ENCODE results near the gene ATP6V0B.

Gene ATP6V0B

DNA sequence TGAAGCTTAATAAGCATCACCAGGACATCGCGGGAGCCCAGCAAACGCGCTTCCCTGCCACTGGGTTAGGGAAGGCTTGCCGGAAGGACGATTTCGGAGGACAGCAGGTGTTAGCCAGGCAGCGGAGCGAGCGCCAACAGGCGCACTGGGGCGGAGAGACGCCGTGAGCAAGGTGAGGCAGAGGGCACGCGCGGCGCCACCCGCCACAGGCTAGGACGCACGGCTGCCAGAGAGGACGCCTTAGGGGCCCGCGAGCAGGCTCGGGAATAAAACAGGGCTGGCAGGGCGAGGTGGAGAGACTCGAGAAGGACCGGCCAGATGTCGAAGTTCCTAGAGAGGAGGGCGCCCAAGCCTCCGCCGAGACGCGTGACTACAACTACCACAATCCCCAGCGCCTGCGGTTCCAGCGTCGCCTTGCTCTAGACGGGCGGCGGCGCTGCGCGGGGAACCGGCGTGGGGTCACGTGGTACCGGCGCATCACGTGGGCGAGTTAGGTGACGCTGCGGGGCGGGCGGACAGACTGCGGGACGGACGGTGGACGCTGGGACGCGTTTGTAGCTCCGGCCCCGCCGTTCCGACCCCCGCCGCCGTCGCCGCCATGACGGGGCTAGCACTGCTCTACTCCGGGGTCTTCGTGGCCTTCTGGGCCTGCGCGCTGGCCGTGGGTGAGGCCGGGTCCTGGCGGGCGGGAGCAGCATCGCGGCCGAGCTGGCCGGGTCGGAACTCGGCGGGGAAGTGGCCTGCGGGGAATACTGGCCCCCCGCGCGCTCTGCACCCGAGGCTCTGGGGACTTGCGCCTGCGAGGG is at the start of gene ATP6V0B:
Gene ATP6V0B, plus strand, starts transcription at position 518 of the 806 bp plus-strand sequence. Its CDS starts 81 bp downstream, at position 599.
- DNase-seq, result peak; percentile 56

DNA sequence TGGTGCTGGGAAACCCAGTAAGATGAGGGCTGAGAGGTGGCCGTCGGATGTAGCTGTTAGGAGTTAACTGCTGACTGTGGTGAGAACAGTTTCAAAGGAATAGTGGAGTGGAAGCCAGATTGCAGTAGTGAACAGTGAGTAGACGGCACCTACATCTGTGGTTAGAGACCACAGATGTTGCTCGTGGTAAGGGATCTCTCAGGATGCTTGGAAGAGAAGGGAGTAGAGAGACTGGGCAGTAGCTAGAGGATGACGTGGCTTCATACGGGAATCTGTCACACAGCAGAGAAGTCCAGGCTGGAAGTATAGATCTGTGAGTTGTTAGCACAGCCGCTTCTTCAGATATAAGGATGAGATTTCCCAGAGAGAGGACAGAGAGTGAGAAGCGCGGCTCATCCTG is 48.9 kb upstream of the ATP6V0B start:
- DNase-seq, result no peak

DNA sequence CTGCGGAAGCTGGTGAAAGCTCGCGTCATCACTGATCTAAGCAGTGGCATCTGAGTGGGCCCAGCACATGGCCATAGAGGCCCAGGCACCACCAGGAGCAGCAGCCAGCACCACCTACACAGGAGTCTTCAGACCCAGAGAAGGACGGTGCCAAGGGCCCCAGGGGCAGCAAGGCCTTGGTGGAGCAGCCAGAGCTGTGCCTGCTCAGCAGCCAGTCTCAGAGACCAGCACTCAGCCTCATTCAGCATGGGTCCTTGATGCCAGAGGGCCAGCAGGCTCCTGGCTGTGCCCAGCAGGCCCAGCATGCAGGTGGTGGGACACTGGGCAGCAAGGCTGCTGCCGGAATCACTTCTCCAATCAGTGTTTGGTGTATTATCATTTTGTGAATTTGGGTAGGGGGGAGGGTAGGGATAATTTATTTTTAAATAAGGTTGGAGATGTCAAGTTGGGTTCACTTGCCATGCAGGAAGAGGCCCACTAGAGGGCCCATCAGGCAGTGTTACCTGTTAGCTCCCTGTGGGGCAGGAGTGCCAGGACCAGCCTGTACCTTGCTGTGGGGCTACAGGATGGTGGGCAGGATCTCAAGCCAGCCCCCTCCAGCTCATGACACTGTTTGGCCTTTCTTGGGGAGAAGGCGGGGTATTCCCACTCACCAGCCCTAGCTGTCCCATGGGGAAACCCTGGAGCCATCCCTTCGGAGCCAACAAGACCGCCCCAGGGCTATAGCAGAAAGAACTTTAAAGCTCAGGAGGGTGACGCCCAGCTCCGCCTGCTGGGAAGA is 44.4 kb upstream of the ATP6V0B start:
- no peak for DNase-seq

DNA sequence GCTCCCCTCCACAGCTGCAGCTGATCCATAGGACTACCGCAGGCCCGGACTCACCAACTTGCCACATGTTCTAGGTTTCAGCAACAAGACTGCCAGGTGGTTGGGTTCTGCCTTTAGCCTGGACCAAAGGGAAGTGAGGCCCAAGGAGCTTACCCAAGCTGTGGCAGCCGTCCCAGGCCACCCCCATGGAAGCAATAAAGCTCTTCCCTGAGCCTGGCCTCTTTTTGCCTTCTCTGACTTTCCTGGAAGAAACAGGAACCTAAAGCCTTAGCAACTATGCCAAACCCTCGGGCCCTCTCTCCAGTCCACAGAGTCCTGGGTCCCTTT is 43.8 kb upstream of the ATP6V0B start:
- DNase-seq, result no peak

DNA sequence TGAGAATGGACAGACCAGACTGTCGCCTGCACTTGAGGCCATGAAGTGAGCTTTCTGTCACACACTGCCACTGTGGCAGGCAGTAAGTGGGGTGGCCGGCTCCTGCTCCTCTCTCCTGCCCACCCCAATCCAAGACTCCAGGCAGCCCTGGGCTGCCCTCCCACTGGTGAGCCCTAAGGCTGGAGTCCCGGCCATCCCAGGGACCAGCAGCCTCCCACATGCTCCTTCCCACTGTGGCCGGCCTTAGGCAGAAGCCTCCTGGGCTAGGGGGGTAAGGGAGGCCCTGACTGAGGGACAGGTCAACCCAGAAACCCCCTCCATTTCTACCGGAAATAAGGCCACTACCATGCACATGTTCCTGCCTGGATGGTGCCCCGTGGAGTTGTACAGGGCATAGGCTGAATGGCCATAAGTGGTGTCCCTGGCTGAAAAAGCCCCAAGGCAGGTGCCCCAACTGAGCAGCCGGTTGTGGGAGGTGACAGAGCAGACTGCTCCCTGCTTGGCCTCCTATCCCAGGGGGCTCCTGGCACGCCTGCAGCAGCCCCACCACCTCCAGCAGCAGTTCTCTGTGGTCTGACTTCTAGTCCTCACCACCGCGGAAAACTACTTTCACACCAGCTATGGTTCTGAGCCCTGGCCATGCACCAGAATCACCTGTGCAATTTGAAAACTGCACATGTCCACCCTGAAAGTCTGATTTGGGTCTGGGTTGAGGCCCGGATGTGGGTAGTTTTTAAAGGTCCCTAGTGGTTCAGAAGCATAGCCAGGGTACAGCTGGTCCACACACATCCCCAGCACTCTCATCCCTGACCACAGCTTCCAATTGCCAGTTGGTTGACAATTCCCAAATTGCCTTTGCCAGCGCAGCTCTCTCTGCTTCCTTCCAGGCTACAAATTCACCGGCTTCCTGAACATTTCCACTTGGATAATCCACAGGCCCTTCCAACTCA is 42.8 kb upstream of the ATP6V0B start:
- DNase-seq, result no peak

DNA sequence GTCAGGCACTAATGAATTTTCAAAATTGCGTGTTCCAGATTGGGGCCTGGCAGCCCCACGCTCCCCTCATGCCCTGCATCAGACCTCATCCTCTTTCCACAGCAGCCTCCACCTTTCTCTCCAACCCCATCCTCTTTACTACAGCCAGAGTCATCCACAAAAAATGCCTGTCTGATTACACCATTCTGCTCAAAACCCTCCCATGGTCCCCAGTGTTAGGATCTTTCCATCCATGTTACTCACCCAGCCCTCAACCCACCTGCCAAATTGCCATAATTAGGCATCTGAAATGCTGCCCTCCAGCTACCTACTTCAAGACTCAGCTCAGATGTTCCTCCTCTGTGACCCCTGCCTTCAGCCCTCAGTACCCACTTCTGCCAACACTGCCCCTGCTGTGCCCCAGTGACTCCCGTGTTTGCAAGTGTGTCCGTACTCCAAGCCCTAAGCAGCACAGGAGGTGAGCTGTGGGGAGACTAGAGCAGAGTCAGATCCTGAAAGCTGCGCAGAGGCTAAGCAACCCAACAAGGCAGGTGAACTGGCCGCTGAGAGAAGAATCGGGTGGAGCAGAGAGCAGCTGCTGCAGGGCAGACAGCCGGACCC is 41.9 kb upstream of the ATP6V0B start:
- no peak for DNase-seq

DNA sequence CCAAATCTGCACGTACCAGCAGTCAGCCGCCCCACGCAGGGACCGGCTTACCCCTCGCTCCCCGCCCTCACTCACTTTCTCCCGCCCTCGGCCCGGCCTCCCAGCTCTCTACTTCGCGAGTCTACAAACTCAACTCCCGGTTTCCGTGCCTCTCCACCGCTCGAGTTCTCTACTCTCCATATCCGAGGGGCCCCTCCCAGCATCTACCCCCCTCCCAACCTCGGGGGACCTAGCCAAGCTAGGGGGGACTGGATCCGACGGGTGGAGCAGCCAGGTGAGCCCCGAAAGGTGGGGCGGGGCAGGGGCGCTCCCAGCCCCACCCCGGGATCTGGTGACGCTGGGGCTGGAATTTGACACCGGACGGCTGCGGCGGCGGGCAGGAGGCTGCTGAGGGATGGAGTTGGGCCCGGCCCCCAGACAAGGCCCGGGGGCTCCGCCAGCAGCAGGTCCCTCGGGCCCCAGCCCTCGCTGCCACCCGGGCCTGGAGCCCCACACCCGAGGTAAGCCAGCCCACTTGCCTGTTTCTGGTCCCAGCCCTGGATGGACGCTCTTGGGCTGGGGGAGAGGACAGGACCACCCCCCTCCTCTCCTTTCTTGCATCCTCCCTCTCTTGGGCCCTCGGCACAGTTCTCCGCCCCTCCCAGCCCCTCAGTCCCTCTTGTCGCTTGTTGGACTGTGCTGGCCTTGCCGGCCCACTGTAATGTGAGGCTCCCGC is 41.2 kb upstream of the ATP6V0B start, which contains the start of gene ARTN:
Gene ARTN, plus strand, starts transcription at position 416 of the 715 bp plus-strand sequence. CDS start 1,856 bp downstream, outside the sequence.
- no peak for DNase-seq

DNA sequence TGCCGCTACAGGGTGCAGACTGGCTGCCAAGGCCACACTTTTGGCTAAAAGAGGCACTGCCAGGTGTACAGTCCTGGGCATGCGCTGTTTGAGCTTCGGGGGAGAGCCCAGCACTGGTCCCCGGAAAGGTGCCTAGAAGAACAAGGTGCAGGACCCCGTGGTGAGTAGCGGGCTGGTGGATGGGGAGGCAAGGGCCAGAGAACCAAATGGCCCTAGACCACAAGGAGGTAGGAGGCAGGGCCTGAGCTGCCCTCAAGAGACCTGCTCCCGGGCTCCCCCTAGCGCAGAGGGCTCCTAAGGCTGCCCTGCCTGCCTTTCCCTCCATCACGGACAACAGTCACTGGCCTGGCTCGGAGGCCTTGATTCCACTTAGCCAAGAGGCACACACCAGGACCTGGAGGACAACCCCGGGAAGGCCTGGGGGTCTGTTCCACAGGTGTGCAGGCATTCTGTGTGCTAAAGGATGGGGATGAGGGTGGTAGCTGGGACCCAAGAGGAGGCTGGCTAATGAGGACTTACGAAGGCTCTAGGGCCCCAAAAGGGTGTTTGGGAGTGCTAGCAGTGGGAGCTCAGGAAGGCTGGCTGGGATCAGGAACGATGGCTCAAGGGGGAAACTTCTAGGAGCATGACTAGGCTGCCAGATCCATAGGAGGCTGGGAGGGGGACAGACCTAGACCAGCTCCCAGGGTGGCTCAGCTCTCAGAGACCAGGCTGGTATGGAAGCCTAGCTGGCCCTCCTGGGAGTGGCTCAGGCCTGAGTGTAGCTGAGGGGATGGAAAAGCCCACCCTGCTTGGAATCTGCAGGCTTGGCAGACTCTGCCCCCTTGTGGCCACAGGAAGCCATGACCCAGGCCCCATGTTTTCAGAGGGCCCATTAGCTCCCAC is 40.4 kb upstream of the ATP6V0B start:
- DNase-seq, result no peak

DNA sequence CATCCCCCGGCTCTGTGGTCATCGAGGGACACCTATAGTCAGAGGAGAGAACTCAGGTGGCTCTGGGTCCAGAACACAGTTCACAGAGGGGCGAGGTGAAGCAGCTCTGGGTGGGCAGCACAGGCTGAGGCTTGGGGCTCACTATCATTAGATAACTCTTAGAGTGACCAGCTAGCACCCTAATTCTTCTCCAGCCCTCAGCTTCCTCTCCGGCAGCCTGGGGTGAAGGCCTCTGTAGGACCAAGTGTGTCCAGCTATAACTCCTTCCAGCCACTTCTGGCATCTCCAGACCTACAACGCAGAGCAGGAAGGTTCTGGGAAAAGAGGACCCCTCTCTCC is 39.8 kb upstream of the ATP6V0B start:
- DNase-seq, result no peak

DNA sequence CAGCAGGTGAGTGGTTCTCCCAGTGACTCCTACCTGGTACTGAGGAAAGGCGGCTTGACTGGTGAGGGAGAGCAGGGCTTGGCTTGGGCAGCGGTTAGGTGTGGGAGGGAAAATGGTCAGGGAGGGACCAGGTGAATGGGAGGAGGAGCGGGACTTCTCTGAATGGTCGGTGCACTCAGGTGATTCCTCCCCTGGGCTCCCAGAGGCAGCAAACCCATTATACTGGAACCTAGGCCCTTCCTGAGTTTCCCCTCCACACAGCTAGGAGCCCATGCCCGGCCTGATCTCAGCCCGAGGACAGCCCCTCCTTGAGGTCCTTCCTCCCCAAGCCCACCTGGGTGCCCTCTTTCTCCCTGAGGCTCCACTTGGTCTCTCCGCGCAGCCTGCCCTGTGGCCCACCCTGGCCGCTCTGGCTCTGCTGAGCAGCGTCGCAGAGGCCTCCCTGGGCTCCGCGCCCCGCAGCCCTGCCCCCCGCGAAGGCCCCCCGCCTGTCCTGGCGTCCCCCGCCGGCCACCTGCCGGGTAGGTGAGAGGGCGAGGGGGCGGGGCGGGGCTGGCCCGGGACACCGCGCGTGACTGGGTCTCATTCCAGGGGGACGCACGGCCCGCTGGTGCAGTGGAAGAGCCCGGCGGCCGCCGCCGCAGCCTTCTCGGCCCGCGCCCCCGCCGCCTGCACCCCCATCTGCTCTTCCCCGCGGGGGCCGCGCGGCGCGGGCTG is 38.9 kb upstream of the ATP6V0B start:
- DNase-seq, result no peak

DNA sequence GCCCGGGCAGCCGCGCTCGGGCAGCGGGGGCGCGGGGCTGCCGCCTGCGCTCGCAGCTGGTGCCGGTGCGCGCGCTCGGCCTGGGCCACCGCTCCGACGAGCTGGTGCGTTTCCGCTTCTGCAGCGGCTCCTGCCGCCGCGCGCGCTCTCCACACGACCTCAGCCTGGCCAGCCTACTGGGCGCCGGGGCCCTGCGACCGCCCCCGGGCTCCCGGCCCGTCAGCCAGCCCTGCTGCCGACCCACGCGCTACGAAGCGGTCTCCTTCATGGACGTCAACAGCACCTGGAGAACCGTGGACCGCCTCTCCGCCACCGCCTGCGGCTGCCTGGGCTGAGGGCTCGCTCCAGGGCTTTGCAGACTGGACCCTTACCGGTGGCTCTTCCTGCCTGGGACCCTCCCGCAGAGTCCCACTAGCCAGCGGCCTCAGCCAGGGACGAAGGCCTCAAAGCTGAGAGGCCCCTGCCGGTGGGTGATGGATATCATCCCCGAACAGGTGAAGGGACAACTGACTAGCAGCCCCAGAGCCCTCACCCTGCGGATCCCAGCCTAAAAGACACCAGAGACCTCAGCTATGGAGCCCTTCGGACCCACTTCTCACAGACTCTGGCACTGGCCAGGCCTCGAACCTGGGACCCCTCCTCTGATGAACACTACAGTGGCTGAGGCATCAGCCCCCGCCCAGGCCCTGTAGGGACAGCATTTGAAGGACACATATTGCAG is 38.2 kb upstream of the ATP6V0B start:
- DNase-seq, result no peak

DNA sequence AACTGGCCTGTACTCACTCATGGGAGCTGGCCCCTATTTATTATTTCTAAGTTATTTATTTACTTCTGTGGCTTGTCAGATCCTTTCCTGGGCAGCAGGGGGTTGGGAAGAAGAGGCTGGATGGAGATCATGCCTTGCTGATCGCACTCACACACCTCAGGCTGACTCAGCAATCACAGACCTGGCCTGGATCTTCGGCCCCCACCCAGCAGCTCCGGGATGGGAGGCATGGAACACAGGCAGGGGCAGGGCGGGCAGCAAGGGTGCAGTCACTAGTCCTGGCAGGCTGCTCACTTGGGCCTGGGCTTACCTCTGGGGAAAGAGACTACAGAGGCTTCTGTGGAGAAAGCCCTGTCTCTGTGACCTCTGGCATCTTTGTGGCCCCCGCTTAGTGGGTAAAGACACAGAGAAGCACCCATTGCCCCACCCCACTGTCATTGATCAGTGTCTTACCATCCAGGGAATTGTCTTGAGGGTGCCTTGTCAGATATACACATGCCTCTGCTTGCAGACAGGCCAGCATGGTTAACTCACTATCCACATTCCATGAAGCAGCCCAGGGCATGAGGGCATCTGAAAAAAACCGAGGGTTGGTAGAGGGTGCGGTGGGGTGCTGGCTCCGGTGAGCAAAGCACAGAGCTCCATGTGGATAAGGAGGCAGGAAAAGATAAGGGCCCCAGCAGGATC is 37.4 kb upstream of the ATP6V0B start:
- no peak for DNase-seq

DNA sequence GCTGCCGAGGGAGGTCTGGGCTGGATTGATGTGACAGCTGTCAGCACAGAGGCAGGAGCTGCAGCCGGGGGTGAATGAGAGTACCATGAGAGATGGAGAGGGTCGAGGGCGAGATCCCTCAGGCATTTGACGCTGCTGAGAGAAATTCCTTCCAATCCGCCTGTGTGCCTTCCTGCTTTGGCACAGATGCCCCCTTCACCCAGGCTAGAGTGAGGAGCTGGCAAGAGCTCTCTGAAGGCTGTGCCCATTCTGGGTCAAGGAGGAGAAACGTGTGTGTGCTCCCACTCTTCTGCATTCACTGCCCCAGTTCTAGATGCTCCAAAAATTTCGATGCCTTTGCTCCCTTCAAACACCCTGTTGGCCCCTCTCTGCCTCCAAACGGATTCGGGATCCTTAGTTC is 36.4 kb upstream of the ATP6V0B start:
- no peak for DNase-seq

DNA sequence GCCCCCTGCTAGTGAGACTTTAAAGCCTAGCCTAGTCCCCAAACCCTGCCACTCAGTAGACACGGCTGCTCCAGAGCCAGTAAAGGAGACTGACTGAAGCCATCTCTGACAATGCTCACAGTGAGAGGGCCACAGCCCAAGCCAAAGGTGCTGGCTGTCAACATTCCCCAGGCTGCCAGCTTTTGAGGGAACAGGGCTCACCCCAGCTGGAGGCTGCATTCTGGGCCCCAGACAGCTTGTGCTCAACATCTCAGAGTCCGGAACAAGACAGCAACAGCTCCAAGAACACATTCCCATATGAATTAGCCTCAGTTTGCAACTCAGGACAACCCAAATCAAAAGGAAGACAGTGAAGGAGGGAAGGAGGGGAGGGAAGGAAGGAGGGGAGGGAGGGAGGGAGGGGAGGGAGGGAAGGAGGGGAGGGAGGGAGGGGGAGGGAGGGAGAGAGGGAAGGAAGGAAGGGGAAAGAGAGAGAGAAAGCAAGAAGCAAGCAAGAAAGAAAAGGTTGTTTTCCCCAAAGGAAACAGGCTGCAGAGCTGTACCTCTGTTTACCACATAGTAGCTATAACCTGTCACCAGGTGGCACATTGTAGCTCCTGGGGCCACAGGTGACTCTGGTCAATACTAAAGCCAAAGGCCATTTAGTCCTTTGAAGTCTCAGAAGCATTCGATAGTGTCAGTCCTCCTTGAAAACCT is 35.7 kb upstream of the ATP6V0B start:
- no peak for DNase-seq

DNA sequence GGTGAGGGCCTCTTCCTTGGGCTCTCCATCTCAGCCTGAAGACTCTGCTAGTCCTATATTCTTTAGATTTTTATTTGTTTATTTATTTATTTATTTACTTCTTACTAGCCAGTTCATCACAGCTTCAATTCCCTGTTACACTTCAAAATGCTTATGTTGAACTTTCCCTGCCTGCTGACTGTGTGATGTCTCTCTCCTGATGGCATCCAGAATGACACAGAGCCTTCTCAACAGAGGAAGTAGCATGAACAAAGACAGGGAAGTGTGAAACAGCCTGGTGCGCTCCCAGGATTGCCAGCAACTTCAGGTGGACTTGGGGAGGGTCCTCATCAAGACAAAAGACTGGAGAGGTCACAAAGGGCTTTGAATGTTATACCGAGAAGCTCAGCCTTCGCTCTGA is 32.3 kb upstream of the ATP6V0B start:
- no peak for DNase-seq

DNA sequence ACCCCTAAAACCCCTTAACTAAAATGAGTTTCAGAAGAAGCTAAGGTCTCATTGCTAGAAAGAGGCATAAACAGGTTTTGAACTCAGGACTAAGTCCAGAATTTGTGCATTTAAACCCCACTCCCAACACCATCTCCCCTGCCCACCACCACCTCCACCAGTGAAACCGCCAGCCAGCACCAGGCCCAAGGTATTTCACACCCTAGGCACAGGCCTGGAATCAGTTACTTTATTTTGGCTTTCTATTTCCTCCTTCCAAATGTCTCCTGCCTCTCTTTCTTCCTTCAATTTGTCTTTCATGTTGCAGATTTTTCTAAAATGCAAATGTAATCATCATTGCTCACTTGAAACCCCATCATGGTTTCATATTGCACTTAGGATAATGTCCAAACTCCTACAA is 29.9 kb upstream of the ATP6V0B start:
- DNase-seq, result no peak

DNA sequence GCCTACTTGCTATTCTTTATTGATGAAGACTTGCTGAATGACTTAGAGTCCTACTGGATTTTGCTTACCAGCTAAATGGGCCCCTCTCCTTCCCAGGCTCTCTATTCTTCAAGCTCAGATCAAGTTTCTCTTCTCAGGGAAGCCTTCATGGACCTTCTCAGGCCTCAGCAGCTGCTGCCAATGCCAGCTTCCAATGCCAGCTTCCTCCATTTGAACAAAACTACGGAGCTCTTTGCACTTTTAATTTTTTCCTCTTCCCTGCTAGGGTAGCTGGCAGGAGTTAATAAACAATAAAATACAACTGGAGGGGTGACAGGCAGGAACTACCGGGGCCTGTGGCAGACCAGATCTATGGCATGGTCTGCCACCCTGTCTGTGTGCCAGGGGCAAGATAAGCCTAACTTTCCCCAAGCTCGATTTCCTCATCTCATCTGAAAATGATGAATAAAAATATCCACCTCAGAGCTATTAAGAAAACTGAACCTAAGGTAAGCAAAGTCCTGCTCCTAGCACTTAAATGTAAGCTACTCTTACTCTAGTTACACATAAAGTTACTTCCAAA is 29.0 kb upstream of the ATP6V0B start:
- no peak for DNase-seq
